Uterus (tissue), 4 donors: Measurements from ENCODE around the gene MMP17. TPM values are rescaled to one million over a fixed set of nuclear protein-coding genes. Genes with fewer than 3 reads are reported as not detected.

ENCODE experiments used
- DNase-seq, 2 donors: peaks; one replicate each; pipeline ENCODE4 v3.0.0-alpha.2; 2019 to 2020
- H3K27ac ChIP-seq, 2 donors: fragments of 200-600 bp; sonication (generic); 1 replicate in 1 of 2; 2 replicates in 1 of 2; pipeline ENCODE4 v1.5.1; 2016 to 2018
- H3K27me3 ChIP-seq, 2 donors: fragments of 200-600 bp; sonication (generic); one replicate each; pipeline ENCODE4 v1.5.1; 2018 to 2019; ENCODE audit warnings: control low read depth in 1 of 2
- H3K36me3 ChIP-seq, 2 donors: fragments of 200-600 bp; sonication (generic); one replicate each; pipeline ENCODE4 v1.5.1; 2019; ENCODE audit warnings: control low read depth in 1 of 2
- H3K4me1 ChIP-seq, 2 donors: fragments of 200-600 bp; sonication (generic); one replicate each; pipeline ENCODE4 v1.5.1; 2018 to 2019; ENCODE audit warnings: control low read depth in 1 of 2
- H3K4me3 ChIP-seq, 2 donors: fragments of 200-600 bp; sonication (generic); 1 replicate in 1 of 2; 2 replicates in 1 of 2; pipeline ENCODE4 v1.5.1; 2018 to 2019; ENCODE audit warnings: mild to moderate bottlenecking in 1 of 2
- H3K9me3 ChIP-seq, 2 donors: fragments of 200-600 bp; sonication (generic); one replicate each; pipeline ENCODE4 v1.5.1; 2019; ENCODE audit warnings: control low read depth in 1 of 2
- CTCF ChIP-seq, 4 experiments: fragments of 200-600 bp in 2 of 4; fragments of 450-650 bp in 2 of 4; sonication (generic) in 2 of 4; IDR thresholded peaks; one replicate each; pipeline ENCODE4 v1.5.1; 2016 to 2019; ENCODE audit warnings: antibody characterized with exemption in 4 of 4, mild to moderate bottlenecking in 2 of 4, moderate library complexity in 1 of 4
- POLR2A ChIP-seq, 2 donors: fragments of 450-650 bp; IDR thresholded peaks; one replicate each; pipeline ENCODE4 v1.6.1; 2016; ENCODE audit warnings: antibody characterized with exemption in 2 of 2, mild to moderate bottlenecking in 1 of 2, moderate library complexity in 1 of 2
- intact Hi-C: fragments of 100-400 bp; cut with DNase I; formaldehyde crosslinking; loops from one replicate; pipeline ENCODE4 v1.15.1; 2023; ENCODE audit warnings: low total_unique reads
- total RNA-seq, 4 donors: library from RNA; depleted of rRNA in 3 of 4; stranded (reverse); fragments of >200 nt in 3 of 4; gene quantifications; one replicate each; pipeline versions ENCODE4 v1.1.0 to v1.2.4, GENCODE V29; 2014 to 2023
- donor health status: DM: yes; HTN: yes; CAD: no.

Gene MMP17
- total RNA-seq, 4 donors from 2014 or later = 0.26 to 17.4 (median 5.0) TPM

GRCh38 chr12:131826097-131826928, 1.9 kb upstream of the MMP17 start:
- H3K27ac ChIP-seq = no peak overlapping the region
- peaks cover 0 to 14% of the 10 kb centered on the region in 2 donors for H3K4me1 ChIP-seq
- H3K27me3 ChIP-seq = peaks cover 0 to 3% of the 10 kb centered on the region in 2 donors
- H3K9me3 ChIP-seq = no peaks in the 10 kb centered on the region
- H3K36me3 ChIP-seq = no peaks in the 10 kb centered on the region
- intact Hi-C loops = no loop called here
- TF ChIP-seq POLR2A (IDR thresholded peaks at IDR 0.05) (no peak), CTCF (IDR thresholded peaks at IDR 0.05) (no peak)
- no peak for DNase-seq
- no peak overlapping the region for H3K4me3 ChIP-seq

GRCh38 chr12:131828671-131829355, 620 bp downstream of the MMP17 start:
- intact Hi-C loops = no loop called here
- no peak for DNase-seq
- Histone ChIP-seq H3K27me3 (peaks cover 0 to 3% of the 10 kb centered on the region in 2 donors), H3K27ac (peak overlapping the region; percentile 73 to 76), H3K4me1 (peaks cover 0 to 14% of the 10 kb centered on the region in 2 donors), H3K4me3 (peak overlapping the region; percentile 36 to 50), H3K36me3 (no peaks in the 10 kb centered on the region), H3K9me3 (no peaks in the 10 kb centered on the region)
- TF ChIP-seq CTCF (IDR thresholded peaks at IDR 0.05) = no peak
- no peak for TF ChIP-seq POLR2A (IDR thresholded peaks at IDR 0.05)

- H3K4me3 ChIP-seq = peak overlapping the region; percentile 36 to 50
- no peaks in the 10 kb centered on the region for H3K36me3 ChIP-seq
- peaks cover 0 to 3% of the 10 kb centered on the region in 2 donors for H3K27me3 ChIP-seq
- peaks cover 0 to 14% of the 10 kb centered on the region in 2 donors for H3K4me1 ChIP-seq
- TF ChIP-seq CTCF (IDR thresholded peaks at IDR 0.05) (no peak), POLR2A (IDR thresholded peaks at IDR 0.05) (no peak)
- intact Hi-C loops = no loop called here
- H3K9me3 ChIP-seq = no peaks in the 10 kb centered on the region
- DNase-seq = no peak
- peak overlapping the region; percentile 73 to 76 for H3K27ac ChIP-seq
These were observed 1.2 kb downstream of the MMP17 start for GRCh38 chr12:131829356-131829747.

GRCh38 chr12:131829791-131830334, 1.7 kb downstream of the MMP17 start:
- H3K27me3 ChIP-seq = peaks cover 0 to 3% of the 10 kb centered on the region in 2 donors
- H3K4me1 ChIP-seq = peaks cover 0 to 14% of the 10 kb centered on the region in 2 donors
- TF ChIP-seq CTCF (IDR thresholded peaks at IDR 0.05) = no peak
- TF ChIP-seq POLR2A (IDR thresholded peaks at IDR 0.05) = no peak
- no peaks in the 10 kb centered on the region for H3K9me3 ChIP-seq
- H3K4me3 ChIP-seq = peak overlapping the region; percentile 36 to 50
- H3K27ac ChIP-seq = peak overlapping the region; percentile 73 to 76
- intact Hi-C loops = no loop called here
- DNase-seq = no peak
- H3K36me3 ChIP-seq = no peaks in the 10 kb centered on the region
